Superior temporal gyrus (tissue), 1 donor: ENCODE results near the gene LAMA2.

Experiments used
- DNase-seq: peaks from one replicate; pipeline ENCODE4 v3.0.0-alpha.2; 2016; ENCODE audit errors: extremely low spot score

The LAMA2 gene

DNA sequence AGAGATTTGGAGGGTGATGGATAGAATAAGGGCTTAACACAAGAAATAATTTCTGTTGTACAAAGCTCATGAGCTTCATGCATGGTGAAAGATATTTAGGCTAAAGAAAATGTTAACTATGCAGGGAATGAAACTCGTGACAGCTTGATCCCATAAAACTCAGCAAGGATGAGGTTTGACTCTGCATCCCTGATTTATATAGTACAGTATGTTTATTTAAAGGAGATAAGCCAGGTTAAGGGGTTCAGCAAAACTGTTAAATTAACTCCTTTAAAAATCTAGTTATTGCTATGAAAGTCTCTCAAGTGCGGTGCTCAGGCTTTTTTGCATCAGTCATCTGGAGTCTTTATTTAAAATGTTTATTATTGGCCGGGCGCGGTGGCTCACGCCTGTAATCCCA, 326.4 kb downstream of the LAMA2 start:
- no peak for DNase-seq

DNA sequence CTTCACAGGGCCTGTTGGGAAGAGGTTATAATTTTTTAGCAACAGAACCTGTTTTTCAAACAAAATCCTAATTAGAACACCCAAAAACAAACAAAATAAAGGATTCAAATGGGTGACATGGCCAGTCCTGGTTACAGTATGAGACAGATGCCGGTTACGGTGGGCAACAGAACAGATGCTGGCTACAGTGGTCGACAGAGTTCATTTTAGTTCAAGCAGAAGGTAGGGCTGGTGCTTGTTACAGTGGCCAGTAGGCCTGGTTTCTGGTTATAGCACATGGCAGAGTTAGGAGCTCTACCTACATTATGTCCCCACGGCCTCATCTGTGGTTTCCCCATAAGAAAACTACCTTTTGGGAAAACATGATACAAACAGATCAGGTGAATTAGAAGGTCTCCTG, 327.7 kb downstream of the LAMA2 start:
- no peak for DNase-seq

DNA sequence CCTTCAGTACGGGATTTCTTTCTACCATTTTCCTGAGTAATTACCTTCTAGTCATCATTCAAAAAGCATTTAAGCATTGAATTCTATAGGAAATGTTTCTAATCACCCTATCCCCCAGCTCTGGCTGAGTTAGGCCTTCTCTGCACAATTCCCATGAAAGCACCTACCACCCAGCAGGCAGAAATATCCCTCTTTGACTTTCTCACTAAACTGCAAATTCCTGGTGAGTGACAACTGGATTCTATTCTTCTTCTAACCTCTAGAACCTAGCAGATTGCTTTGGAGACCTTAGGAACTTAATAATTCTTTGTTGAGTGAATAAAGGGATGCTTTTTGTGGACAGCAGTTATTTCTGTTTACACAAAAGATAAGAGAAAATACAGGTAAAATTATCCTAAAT, 328.7 kb downstream of the LAMA2 start:
- DNase-seq, result no peak

DNA sequence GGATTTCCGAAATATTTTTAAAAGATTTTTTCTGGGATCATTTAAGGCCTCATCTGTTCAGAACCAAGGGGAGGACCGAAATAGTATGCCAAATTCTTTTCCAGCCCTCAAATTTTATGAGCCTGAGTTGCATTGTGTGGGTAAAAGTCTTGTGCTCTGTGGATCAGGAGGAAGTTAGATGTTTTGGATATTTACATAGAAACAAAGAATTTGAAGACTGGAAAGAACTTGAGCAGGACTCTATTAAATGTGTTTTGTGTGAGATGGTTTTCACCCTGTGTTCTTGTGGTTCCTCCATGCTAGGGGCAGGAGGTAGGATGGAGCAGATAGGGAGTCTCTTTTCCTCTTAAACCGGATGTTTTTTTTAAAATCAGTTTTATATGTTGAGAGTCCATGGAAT, 329.1 kb downstream of the LAMA2 start:
- no peak for DNase-seq

DNA sequence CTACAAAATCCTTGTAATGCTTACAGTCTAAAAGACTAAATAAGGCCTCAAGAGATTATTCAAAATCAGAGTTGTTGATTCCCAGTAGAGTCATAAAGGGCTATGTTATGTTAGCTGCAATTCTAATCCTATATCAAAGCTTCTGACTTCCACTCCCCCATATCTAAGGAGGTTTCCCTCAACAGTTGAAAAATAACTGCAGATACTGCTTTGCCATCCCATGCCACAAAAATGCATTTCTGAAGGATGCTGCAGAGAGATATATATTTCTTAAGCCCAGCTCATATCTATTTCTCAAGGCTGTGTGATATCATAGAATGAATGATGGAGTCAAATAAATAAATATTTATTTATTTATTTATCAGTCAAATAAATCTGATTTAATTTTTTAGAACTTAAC, 332.3 kb downstream of the LAMA2 start:
- no peak for DNase-seq

DNA sequence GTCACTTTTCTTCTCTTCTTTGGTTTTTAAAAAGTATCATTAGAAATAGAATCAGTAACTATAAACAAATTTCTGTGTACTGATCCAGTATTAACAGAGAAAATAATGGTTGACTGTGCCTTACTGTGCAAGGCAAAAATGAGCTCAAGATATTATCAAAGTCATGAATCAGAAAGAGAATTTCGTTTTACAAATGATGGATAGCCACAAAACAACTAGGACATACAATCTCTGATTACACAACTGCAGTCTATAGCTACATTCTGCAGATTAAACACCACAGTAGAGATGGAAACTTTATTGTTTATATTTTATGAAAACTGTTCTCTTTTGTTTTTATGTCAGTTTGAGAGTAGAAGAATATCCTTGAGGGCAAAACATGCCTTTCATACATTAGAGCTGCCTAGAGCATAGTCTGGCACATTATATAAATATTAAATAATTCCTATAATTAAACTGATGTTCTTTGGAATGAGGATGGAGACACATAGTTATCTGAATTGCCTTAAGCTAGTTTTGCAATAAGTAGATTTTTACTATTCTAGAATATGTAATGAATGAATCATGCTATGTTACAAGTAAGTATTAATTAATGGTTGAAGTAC, 333.1 kb downstream of the LAMA2 start:
- DNase-seq, result no peak

DNA sequence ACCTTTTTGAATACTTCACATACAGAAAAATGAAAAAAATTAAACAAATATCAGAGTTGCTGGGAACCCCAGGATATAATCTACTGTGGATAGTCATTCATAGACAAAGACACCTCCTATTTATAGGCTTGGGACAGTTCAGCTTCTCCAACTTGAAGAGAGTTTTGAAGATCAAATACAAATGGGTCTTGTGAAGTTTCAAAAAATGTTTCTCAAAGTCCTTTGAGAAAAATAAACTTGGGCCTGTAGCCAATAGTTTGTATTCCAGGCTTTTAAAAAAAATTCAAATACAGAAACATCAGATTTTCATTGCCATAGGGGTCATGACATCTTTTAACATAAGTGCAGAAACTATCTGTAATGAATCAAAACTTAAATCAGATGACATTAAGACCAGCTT, 334.8 kb downstream of the LAMA2 start:
- DNase-seq, result no peak

DNA sequence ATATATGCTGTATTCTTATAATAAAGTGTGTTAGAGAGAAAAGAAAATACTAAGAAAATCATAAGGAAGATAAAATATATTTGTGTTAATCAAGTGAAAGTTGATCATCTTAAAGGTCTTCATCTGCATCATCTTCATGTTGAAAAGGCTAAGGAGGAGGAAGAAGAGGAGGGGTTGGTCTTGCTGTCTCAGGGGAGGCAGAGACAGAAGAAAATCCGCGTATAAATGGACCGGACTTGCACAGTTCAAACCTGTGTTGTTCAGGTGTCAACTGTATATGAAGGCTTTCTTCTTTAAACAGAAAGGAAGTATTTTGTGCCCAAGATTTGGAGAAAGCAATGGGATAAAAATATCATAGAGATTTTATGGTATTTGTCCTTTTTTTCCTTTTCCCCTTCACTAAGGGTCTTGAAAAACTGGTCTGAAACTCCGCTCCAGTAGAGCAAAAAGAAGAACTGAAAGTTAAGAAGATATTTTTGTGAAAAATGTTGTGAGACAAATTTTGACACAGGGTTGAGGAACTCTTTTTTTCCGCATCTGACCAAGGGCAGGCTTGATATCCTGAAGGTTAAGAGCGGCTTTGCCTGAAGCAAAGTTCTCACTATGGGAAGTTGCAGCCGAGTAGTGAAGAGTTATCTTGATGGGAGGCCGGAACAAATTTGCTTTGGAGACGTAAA, 350.7 kb downstream of the LAMA2 start:
- no peak for DNase-seq

DNA sequence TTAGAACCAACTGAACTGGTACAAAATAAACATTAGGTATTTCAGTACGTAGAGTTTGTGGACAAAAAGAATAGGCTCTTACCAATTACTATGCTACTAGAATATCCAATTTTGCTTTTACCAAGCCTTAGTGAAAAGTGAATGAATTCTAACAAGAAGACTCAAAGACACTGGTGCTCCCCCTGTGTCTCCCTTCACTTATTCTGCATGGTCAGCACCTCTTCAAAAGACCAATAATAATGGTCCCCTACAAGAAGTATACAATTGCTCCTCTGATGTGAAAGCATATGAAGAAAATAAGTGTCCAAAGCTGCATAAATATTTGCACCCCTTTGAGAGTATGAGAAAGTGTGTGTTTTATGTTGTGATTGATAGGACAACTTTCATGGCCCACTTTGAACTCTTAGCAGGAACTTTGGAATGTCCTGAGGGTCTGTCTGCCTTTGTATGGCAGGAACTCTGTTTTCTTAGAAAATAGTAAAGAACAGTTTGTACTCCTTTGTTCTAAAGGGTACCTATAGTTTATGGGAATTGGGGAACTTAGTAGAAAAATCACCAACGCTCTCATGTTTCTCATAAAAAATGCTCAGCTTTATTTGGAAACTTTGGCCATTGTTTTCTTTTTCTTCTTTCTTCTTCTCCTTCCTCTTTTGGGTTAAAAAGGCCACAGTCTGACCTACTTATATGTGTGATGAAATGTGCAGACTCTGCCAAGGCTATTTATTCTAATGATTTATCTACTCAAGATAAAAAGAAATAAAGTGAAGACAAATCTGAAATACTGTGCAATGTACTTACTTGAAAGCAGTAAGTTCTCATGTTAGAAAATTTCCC, 352.4 kb downstream of the LAMA2 start:
- DNase-seq, result no peak

DNA sequence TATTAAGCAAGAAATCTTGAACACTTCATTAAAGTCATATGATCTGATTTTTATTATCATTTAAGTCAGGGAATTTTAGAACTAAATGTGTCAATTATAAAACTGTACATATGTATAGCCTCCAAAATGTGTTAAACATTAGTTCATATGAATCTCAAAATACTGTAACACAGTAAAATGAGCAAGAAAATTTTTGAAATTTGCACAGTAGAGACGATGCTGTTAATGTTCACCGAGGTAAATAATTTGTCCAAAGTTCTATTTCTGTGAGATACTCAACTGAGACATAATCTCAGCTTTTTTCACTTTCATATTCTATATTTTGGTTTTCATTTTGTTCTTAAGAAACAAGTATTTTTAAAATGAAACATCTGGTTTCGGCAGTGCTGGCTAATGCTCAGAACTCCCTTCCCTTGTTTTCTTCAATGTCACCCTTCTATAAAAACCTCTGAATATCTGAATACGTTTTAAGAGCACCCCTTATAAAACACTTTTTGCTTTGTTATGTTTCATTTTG, 353.1 kb downstream of the LAMA2 start:
- DNase-seq, result no peak

DNA sequence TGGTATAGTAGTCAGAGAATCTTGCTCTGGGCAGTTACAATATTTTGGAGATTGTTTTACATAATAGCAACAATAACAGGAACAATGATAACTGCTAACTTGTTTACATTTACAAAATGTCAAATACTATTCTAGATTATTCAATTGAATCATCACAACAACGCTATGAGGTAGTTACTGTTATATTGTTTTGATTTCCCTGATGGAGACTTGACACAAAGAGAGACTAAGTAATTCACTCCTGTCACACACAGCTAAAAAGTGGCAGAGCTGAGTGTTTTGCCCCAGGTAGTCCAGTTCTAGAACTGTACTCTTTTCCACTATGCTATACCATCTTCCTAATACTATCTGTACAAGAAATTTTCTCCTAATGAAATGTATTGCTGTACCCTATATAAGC, 356.1 kb downstream of the LAMA2 start:
- no peak for DNase-seq

DNA sequence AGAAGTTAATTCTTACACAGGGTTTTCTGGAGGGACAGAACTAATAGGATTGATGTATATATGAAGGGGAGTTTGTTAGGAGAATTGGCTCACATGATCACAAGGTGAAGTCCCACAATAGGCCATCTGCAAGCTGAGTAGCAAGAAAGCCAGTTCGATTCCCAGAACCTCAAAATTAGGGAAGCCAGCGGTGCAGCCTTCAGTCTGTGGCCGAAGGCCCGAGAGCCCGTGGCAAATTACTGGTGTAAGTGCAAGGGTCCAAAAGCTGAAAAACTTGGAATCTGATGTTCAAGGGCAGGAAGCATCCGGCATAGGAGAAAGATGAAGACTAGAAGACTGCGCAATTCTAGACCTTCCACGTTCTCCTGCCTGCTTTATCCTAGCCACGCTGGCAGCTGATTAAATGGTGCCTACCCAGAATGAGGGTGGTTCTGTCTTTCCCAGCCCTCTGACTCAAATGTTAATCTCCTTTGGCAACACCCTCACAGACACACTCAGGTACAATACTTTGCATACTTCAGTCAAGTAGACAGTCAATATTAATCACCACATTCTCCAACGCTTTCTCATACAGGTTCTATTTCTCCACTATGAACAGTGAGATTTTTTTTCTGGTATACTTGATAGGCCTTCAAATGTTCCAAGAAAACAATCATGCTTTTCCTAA, 357.0 kb downstream of the LAMA2 start:
- no peak for DNase-seq

DNA sequence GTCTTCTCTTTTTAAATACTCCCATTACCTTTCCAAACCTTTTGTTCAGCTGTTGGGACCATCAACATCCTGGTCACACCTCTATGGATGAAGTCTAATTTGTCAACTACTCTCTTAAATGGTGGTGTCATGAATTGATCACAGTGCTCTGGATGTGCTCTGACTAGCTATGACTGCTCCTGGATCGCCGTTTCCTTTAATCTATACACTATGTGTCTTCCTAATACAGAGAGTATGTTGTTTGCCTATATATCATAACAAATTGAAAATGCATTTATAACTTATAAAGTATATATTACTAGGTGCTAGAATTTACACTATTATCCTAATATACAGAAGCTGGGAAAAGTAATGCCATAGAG, 357.5 kb downstream of the LAMA2 start:
- no peak for DNase-seq

DNA sequence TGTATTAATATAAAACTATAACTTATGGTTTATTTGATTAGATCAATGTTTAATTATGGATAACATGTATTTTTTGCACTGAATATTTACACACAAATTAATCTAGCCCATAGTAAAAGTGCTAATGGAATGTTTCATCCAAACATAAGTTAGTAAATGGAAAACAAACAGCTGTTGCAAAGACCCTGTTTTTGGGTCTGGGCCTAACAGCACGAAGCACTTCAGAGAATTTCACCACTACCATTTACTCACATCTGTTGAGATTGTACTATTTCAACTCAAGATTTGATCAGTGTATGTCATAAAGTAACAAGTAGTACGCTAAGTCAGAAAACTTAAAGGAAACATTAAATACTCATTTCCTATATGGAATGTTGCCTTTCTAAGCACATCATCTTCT, 359.6 kb downstream of the LAMA2 start:
- no peak for DNase-seq

DNA sequence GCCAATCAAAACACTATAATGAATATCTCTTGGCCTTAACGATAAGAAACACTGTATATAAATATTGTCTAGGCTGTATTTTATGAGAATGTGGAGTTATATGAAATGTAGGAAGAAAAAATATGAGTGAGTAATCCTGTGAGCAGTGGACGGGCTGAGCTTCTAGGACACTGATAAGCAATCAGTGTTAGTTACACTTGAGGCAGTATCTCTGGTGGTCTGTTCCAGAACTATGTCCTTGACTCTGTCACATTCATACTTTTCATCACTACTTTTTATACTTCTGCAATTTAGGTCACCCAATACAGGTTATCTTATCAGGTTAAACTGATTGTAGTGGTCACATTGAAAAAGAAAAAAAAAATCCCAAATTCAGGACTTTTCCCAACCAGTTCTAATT, 360.4 kb downstream of the LAMA2 start:
- no peak for DNase-seq

DNA sequence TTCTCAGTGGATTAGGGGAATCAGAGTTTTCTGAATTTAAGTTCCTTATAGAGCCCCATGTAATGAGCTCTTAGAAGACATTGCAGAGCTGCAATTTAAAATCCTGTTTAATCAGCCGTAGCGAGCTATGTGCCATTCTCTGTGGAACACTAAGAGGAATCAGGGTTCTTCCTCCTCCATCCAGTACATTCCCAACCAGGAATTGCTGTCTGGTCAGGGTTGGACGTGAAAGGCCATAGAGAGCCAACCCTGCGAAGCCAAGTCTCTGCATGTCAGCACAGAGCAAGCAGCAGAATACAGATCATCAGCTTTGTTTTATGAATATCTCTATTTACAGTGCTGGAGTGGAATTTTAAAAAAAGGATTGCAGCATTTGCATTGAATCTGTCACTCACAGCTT, 366.0 kb downstream of the LAMA2 start:
- DNase-seq, result peak; percentile 34

DNA sequence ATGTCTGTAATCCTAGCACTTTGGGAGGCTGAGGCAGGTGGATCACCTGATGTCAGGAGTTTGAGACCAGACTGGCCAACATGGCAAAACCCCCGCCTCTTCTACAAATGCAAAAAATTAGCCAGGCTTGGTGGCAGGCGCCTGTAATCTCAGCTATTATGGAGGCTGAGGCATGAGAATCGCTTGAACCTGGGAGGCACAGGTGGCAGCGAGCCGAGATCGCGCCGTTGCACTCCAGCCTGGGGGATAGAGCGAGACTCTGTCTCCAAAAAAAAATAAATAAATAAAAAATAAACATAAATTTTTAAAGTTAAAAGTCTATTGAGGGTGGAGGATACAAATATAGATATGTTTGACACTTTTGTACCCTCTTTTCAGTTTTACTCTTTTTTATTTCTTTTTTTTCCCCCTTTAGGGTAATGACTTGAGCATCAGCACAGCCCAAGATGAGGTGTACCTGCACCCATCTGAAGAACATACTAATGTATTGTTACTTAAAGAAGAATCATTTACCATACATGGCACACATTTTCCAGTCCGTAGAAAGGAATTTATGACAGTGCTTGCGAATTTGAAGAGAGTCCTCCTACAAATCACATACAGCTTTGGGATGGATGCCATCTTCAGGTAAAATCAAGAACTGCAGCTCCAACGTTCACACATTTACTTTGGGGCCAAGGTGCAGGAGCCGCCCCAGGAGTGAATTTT, 368.9 kb downstream of the LAMA2 start:
- DNase-seq, result peak; percentile 89

DNA sequence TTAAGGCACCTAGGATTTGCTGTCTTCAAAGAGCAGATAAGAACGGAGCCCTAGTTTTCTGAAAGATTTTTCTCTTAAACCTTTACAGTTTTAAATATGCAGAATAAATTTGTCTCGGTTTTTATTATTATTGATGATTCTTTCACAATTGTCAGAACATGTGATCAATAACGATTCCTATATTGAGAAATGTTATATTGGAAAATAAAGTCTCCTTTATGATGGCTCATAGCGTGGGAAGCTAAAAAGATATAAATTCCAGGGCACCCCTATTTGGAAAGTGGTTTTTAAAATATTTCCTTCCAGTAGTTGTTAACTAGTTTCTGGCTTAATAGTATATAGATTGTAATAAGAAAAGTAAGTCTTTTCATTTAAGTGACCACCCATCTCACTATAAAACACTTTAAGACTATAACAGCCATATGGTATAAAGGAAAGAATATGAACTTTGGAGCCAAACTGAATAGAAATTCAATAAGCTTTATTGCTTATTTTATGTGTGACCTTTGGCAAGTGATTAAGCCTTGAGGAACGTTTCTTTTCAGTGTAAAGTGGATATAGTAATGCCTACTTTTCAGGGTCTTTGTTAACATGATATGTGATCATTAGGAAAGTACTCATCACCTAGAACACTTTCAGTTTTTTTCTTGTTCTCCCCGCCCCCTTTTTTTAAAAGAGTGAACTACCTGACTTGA, 369.6 kb downstream of the LAMA2 start:
- peak; percentile 13 for DNase-seq

DNA sequence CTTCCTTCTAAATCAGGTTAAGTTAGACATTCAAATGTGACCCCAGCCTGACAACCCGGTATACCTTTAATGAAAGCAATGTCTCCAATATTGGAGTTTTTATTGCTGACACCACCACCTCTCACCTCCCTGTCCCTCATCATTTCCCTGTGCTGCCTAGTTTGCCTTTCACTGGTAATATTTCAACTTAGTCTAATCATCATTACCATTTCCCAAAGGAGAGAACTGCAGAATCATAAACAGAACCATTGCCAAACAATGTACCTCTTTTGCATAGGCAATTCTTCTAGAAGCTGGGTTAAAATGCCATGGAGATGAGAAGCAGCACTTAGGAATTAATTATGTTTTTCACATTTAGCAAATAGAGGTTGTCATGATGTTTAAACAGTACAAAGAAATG, 370.3 kb downstream of the LAMA2 start:
- peak; percentile 7 for DNase-seq

DNA sequence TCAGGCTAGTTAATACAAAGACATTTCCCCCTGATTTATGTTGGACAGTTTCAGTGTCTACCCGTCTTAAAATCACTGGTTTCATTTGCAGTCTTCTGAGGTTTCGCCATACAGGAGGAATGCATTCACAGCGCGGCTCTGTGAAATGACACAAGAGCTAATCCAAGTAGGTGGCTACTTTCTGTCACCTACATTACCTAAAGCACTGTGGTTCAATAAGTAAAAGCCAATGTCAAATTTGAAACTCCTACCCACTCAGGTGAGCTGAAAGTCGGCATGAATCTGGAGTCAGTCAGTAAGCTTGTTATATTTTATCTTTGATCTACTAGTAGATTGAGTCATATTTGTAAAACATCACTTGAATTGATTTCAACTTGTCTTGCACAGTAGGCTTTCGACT, 370.8 kb downstream of the LAMA2 start:
- peak; percentile 10 for DNase-seq

DNA sequence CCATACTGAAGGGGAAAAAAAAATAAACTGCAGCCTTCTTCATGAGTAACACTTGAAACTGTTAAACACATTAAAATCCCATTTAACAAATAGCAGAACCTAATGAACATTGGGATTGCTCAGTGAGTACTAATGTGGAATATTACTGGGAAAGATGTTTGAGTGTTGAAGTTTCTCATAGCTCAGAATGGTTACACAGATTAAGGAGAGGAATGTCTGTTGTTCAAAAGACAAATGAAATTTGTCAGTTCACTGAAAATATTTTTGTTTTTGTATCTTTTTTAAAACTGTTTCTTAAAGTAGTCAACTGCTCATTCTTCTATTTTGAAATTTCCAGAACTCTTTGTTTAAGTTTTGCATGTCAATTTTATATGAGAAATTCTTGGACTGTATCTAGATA, 374.3 kb downstream of the LAMA2 start:
- no peak for DNase-seq
